Stimulated activated CD4-positive, alpha-beta T cell treated with anti-CD3 and anti-CD28 coated beads, Interleukin-12 subunit alpha, Interleukin-12 subunit beta, amount 100 ng/mL, for 24 hours (primary cell): ENCODE data around the gene PACS2.
A peak's percentile ranks its signal among the peaks of the same experiment; 100 is the strongest.

Source experiments
- DNase-seq, 2 experiments: peaks; one replicate each; pipeline ENCODE4 v3.0.0-alpha.2; 2020; ENCODE audit warnings: low read depth in 2 of 2

PACS2 gene

GRCh38 chr14:105368910-105369652, 54.5 kb downstream of the PACS2 start:
- DNase-seq: no peak

GRCh38 chr14:105369653-105370040, 55.1 kb downstream of the PACS2 start:
- no peak for DNase-seq

DNA sequence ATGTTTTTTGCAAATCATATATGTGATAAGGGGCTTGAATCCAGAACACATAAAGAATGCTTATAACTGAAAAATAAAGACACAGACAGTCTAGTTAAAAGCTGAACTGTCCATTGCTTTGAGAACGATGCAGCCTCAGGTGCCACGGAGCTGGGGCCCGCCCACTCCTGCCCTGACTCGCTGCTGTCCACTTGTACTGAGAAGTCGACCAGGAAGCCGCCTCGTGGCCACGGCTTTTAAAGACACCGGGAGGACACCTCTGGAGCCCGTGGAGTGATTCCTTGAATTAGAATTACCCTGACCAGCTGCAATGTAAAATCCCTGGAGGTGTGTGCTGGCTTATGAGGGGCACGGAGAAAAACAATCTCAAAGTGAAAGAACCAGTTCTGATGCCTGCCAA, 59.8 kb downstream of the PACS2 start:
- DNase-seq: no peak

DNA sequence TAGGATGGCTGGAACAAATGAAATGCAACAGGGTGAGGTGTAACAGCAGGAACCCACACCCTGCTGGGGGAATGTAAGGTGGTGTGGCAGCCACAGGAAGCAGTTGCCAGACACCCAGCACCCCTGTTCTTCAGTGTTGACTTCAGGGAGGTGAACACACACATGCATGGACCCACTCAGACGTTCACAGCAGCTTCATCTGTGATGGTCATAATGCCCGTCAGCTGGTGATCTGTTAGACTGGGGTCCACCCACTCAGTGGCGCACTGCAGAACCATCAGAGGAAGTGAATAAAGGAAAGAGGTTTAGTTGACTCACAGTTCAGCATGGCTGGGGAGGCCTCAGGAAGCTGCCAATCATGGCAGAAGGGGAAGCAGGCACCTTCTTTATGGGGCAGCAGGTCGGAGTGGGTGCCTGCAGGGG, 61.1 kb downstream of the PACS2 start:
- peak in 1 of 2 experiments; percentile 32 for DNase-seq

DNA sequence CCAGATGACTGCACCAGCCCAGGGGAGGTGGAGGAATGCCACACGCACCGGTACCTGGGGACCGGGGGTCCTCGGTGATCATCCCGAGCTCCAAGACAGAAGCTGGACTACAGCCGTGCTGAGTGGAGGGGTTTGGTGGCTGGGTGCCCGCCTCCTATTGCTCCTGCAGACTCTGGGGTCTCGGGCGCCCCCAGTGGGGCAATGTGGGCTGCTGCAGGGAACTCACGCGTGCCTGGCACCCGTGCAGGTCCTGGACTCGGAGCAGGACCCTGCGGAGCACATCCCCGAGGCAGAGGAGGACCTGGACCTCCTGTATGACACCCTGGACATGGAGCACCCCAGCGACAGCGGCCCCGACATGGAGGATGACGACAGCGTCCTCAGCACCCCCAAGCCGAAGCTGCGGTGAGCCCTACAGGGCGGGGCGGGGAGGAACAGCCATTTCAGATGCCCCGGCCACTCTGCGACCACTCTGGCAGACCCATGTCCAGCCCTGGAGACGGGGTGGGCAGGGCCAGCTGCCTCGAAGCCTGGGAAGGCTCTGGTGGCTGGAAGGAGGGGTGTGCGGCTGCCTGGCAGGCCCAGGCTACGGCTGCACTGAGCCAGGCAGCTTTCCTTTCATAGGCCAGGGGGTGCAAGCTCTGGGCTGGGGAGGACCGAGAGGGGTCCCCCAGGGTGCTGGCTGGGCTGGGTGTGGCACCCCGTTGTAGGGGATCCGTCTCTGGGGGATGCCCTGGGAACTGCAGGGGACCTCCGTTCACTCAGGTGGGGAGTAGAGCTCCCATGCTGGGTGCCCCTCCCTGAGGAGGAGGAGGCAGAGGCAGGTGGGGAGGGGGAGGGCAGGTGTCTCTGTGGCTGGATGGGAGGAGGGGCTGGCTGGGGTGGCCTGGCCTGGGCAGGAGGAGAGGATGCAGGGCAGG, 62.2 kb downstream of the PACS2 start:
- DNase-seq: no peak

DNA sequence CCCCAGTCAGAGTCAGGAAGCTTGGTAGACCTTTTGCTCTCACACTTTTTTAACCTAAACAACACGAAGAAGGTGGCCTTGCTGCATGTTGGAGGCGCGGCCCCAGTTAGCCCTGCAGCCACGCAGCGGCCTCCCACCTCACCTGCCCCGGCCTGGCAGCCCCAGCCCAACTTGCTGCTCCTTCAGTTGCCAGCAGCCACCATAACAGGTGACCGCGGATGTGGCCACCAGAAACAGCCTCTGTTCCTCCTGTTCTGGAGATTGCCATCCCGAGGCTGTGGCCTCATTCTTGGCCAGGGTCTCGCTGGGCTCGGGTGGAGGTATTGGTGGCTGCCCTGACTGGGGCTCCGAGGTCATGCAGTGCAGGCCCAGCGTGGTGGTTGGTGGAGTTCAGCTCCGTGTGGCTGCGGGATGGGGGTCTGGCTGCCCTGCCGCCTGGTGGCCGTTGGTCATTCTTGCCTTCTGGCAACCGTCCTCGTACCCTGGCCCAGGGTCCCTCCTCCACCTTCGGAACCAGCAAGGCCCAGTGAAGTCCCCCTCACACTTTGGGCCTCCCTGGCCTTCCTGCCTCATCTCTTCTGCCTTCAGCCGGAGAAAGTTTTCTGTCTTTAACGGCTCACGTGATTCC, 63.1 kb downstream of the PACS2 start:
- DNase-seq: no peak

- DNase-seq: no peak
Observed at GRCh38 chr14:105378199-105378598, 63.7 kb downstream of the PACS2 start.

DNA sequence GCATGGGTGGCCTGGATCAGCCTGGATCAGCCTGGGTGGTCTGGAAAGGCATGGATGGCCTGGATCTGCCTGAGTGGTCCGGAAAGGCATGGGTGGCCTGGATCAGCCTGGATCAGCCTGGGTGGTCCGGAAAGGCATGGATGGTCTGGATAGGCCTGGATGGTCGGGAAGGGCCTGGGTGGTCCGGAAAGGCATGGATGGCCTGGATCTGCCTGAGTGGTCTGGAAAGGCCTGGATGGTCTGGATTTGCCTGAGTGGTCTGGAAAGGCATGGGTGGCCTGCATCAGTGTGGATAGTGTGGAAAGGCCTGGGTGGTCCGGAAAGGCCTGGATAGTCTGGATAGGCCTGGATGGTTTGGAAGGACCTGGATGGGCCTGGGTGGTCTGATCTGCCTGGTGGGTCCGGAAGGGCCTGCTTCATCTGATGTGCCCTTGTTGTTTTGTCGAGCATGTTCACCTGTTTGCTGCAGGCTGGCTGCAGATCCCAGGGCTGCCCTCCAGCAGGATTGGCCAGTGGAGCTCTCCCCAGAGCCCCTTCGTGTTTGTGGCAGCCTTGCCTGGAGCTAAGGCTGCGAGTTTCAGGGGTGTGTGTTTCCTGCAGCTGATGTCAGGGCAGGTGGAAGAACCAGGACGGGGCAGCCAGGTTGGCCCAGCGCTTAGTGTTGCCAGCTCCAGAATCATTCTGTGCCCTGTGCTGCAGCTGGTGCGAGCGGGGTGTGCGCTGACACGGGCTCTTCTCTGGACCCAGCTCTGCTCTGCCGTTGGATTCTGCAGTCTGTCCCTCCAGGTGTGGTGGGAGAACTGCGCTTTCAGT, 64.5 kb downstream of the PACS2 start:
- DNase-seq: no peak

- no peak for DNase-seq
Observed at GRCh38 chr14:105379946-105380345, 65.4 kb downstream of the PACS2 start.

GRCh38 chr14:105380756-105381155, 66.2 kb downstream of the PACS2 start:
- no peak for DNase-seq

GRCh38 chr14:105381446-105382342, 67.1 kb downstream of the PACS2 start:
- no peak for DNase-seq

DNA sequence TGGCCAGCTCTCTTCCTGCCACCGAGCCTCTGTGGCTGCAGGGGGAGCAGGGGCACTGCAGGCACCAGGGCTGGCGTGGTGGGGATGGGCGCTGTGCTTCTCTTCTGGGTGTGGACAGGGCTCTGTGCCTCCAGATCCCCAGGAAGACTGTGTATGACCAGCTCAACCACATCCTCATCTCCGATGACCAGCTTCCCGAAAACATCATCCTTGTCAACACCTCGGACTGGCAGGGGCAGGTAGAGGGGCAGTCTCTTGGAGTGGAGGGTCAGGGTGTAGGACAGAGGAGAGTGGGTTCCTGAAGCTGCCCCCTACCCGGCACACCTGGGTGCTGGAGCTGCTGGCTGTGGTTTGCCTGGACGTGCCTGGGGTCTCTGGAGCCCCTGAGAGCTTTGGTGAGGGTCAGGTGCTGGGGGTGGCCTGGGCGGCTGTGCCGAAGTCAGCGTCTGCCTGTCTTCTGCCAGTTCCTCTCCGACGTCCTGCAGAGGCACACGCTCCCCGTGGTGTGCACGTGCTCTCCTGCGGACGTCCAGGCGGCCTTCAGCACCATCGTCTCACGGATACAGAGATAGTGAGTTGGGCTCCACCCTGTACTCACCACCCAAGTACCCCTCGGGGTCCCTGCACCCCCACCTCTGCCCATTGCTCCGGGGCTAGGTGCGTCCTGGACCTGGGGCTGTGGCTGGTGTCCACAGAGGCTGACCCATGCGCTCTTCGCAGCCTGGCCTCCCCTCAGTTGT, 68.0 kb downstream of the PACS2 start:
- no peak for DNase-seq

- DNase-seq: no peak
Observed at GRCh38 chr14:105383083-105383730, 68.7 kb downstream of the PACS2 start.

- no peak for DNase-seq
Observed at GRCh38 chr14:105384041-105384557, 69.6 kb downstream of the PACS2 start.

DNA sequence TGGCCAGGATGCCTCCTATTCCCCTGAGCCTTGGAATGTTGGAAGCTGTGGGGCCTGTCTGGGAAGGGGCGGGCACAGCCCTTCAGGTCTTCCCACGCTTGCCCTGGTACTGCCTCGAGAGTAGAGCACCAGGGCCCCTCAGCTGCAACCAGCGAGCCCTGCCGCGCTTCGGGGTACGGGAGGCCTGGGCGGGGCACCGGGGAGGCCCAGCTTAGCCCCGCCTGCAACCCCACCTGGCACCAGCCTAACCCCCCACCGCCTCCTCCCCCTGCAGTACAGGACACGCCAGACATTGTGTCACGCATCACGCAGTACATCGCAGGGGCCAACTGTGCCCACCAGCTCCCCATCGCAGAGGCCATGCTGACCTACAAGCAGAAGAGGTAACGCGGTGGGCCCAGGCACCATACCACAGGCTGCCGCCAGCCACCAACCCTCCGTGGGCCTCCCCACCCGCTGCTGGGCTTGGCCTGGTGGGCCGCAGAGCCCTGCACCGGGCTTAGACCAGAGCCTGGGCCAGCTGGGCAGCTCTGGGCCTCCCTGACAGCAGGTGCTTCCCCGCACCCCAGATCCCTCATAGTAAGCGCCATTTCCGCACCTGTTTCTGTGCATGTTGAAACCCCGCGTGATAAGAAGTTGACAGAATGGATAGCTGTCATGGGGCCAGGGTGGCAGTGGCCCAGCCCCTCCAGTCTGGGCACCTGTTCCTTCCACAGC, 70.2 kb downstream of the PACS2 start:
- DNase-seq: no peak

DNA sequence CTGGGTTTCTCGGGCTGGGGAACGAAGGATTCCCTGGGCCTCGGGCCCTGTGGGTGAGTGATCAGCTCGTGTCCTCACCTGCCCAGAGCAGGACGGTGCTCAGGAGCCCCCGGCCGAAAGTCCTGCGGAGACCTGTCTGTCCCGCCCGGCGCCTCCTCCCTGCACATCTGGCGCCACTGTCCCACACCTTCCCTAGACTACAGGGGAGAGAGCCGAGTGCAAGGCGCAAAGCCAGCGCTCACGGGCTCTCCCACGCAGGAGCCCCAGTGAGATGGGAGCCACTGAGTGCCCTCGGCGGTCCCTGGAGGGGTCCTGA, 70.7 kb downstream of the PACS2 start:
- DNase-seq: no peak

DNA sequence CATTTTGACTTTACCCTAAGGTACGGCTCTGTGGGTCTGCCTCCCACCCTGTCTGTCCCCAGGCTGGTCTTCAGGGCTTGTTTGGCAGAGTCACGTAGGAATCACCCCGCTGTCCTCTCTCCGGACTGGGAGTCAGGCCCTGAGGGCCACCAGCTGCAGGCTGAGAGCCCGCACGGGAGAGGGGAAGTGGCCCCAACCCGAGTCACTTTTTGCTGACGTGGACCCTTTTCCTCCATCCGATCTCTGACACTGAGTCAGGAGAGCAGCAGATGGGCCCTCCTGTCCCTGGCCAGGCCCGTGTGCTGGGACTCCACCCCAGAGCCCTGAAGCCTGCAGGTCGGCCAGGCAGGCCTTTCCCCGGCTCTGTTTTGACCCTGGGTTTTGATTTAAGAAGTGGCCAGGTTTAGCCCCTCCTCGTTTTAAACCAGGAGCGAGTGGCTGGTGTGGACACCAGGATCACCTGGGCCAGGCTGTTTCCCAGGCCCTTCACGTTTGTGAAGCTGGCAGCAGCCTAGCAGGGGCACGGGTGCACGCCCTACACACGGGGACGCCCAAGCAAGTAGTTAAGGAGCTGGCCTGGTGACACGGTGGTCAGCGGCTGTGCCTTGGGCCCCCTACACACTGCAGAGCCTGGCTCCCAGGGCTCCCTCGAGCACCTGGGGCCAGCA, 71.3 kb downstream of the PACS2 start:
- DNase-seq: no peak
